Kidney (tissue), 14 donors: ENCODE data around the gene PRSS27. TPM values are rescaled to one million over a fixed set of nuclear protein-coding genes. Genes with fewer than 3 reads are reported as not detected.
"Not testable (repeated sequence)": the region's sequence is repeated elsewhere in the genome, so short reads cannot be mapped to it uniquely, and the experiment has no call there.

ENCODE experiments used
- DNase-seq, 5 donors: peaks; one replicate each; pipeline ENCODE4 v3.0.0-alpha.2; 2013 to 2020
- FAIRE-seq: peaks from 2 replicates; lab custom pipeline; 2012; peaks lifted over from hg19 to GRCh38; lab: Jason Lieb, UNC
- H3K27ac ChIP-seq, 2 donors: one replicate each; pipeline ENCODE4 v1.7.0; 2013; ENCODE audit warnings: low read depth in 2 of 2, low read length in 2 of 2, inconsistent platforms in 1 of 2
- H3K27me3 ChIP-seq: one replicate; pipeline ENCODE4 v1.7.1; 2013; ENCODE audit warnings: low read length, inconsistent platforms; ENCODE audit not compliant: control insufficient read depth, insufficient read depth
- H3K36me3 ChIP-seq, 3 donors: one replicate each; pipeline versions ENCODE4 v1.7.0 to v1.7.1; 2013; ENCODE audit warnings: low read length in 3 of 3, control low read depth in 1 of 3, inconsistent platforms in 1 of 3; ENCODE audit not compliant: insufficient read depth in 3 of 3, control insufficient read depth in 2 of 3
- H3K4me1 ChIP-seq, 3 donors: one replicate each; pipeline versions ENCODE4 v1.7.0 to v1.7.1; 2013; ENCODE audit warnings: low read length in 3 of 3, inconsistent platforms in 1 of 3, low read depth in 1 of 3; ENCODE audit not compliant: control insufficient read depth in 2 of 3, insufficient read depth in 2 of 3
- H3K4me3 ChIP-seq, 3 donors: one replicate each; pipeline versions ENCODE4 v1.7.0 to v1.8.1; 2013; ENCODE audit warnings: low read length in 3 of 3, control low read depth in 1 of 3, inconsistent platforms in 1 of 3
- H3K9ac ChIP-seq, 3 donors: one replicate each; pipeline versions ENCODE4 v1.7.0 to v1.7.1; 2013; ENCODE audit warnings: low read length in 3 of 3, control low read depth in 1 of 3, inconsistent platforms in 1 of 3
- H3K9me3 ChIP-seq, 3 donors: one replicate each; pipeline versions ENCODE4 v1.7.0 to v1.7.1; 2013; ENCODE audit warnings: low read length in 3 of 3, control low read depth in 1 of 3, inconsistent platforms in 1 of 3; ENCODE audit not compliant: control insufficient read depth in 2 of 3, insufficient read depth in 1 of 3
- CTCF ChIP-seq: IDR thresholded peaks from 3 replicates; pipeline ENCODE4 v1.5.1; 2012; ENCODE audit warnings: mild to moderate bottlenecking, moderate library complexity, borderline replicate concordance; ENCODE audit not compliant: insufficient read depth; ENCODE audit errors: extremely low read depth
- intact Hi-C: fragments of 100-400 bp; cut with DNase I; formaldehyde crosslinking; loops from one replicate; pipeline ENCODE4 v1.11.1; 2022
- polyA plus RNA-seq: library from polyadenylated mRNA; stranded (reverse); fragments of 350-450 nt; fragmentation: Illumina TruSeq; extraction: RNeasy Lipid Tissue Mini Kit (QIAGEN cat#74804); gene quantifications from one replicate; pipeline ENCODE4 v1.2.3, GENCODE V29; 2014; ENCODE audit warnings: low read depth, low replicate concordance; ENCODE audit not compliant: insufficient read depth
- total RNA-seq: library from RNA; stranded (reverse); fragmentation: NEBNext Ultra II Directional; extraction: Animal tissue kit (Norgen Biotek cat#: 25700); gene quantifications from one replicate; pipeline ENCODE4 v1.2.1, GENCODE V29; 2021
- donor health status: control.
- donor health status: control.
- donor health status: control.
- donor health status: control.
- donor health status: control.
- donor health status: DM: yes; HTN: yes; CAD: no.
- donor health status: Normal renal cell carcinoma (clear cell type).

Gene PRSS27
- total and polyA plus RNA-seq, 2 donors from 2014 or later, result 0.41 to 2.1 TPM

GRCh38 chr16:2724088-2724676 lies 4.2 kb upstream of the PRSS27 start:
- no peak for DNase-seq
- Histone ChIP-seq H3K36me3 (no peaks in the 10 kb centered on the region), H3K9ac (no peak overlapping the region), H3K9me3 (no peaks in the 10 kb centered on the region), H3K27me3 (no peaks in the 10 kb centered on the region), H3K4me3 (no peak overlapping the region), H3K4me1 (peaks cover 0 to 4% (median 0%) of the 10 kb centered on the region in 3 donors), H3K27ac (no peak overlapping the region)
- FAIRE-seq, result no peak
- intact Hi-C loops, result no loop called here
- no peak for TF ChIP-seq CTCF

GRCh38 chr16:2721634-2722173 lies 1.7 kb upstream of the PRSS27 start:
- intact Hi-C loops, H3K36me3 ChIP-seq, H3K27ac ChIP-seq, DNase-seq, H3K27me3 ChIP-seq, FAIRE-seq, H3K4me1 ChIP-seq, H3K9me3 ChIP-seq: not testable (repeated sequence)
- peak overlapping the region in 1 of 3 donors; percentile 26 for H3K9ac ChIP-seq
- peak overlapping the region; percentile 18 to 49 (median 42) for H3K4me3 ChIP-seq

GRCh38 chr16:2720719-2721633 lies 952 bp upstream of the PRSS27 start:
- Histone ChIP-seq H3K27me3 (no peaks in the 10 kb centered on the region), H3K9me3 (no peaks in the 10 kb centered on the region), H3K36me3 (no peaks in the 10 kb centered on the region), H3K4me1 (peaks cover 0 to 4% (median 0%) of the 10 kb centered on the region in 3 donors), H3K4me3 (peak overlapping the region; percentile 18 to 49 (median 42)), H3K9ac (peak overlapping the region in 1 of 3 donors; percentile 26), H3K27ac (peak overlapping the region in 1 of 2 donors; percentile 37)
- TF ChIP-seq CTCF, result peak; percentile 83
- DNase-seq (peak; percentile 88 to 96 (median 93)), FAIRE-seq (no peak)
- intact Hi-C loops, result no loop called here
